HG02885 (cell line): Measurements from ENCODE around the gene SUGP1.
A peak's percentile ranks its signal among the peaks of the same experiment; 100 is the strongest.

Experiments
- ATAC-seq: cut with Tn5 transposase; IDR thresholded peaks from one replicate; pipeline ENCODE4 v1.9.1; 2021; ENCODE audit warnings: mild to moderate bottlenecking; ENCODE audit not compliant: unreplicated experiment, poor library complexity

Gene SUGP1

DNA sequence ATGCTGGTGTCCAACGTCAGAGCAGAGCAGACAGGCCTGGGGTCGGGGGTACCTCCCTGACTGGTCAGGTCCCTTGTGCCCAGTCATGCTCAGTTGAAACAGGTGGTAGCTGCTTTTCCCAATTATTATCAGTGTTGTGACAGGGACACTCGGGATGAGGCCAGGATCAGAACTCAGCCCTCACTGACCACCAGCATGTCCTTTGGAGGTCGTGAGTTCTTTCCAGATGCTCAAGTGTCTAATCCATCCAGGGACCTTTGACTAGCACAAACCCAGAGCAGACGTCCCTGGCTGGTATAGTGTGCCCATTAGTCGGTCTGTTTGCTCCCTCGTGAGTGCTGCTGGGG is 22.7 kb upstream of the SUGP1 start:
- no peak for ATAC-seq

DNA sequence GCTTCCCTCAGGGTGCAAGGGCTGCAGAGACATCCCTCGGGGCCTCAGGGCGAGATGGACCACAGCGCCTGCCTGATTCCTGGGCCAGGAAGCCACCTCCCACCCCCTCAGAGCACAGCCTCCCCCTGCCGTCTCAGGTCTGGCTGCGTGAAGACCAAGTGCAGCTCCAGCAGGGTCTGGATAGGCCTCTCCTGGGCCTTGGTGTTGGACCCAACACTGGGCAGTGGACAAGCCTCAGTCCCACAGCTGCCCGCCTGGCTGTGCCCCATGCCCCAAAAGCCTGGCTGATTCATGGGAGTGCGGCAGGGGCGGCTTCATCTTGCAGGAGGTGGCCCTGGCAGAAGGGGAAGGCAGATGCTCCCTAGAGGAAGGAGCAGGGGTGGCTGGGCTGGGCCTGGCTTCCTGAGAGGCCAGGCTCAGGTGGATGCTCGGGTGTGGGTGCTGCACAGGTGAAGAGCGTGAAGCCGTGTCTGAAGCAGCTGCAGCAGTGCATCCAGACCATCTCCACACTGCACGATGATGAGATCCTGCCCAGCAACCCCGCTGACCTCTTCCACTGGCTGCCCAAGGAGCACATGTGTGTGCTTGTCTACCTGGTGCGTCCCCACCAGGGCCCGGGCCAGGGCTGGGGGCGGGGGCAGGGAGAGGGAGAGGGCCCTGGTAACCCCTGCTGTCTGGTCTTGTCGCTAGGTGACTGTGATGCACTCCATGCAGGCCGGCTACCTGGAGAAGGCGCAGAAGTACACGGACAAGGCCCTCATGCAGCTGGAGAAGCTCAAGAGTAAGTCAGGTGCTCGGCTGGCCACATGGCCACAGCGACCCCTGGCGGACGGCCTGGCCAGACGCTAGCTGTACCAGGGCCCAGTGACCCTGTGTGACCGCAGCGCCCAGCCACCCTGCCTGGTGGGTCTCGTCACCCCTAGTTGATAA is 22.0 kb upstream of the SUGP1 start:
- no peak for ATAC-seq

GRCh38 chr19:19341026-19341425 is 20.7 kb upstream of the SUGP1 start:
- no peak for ATAC-seq

GRCh38 chr19:19338082-19338481 is 17.8 kb upstream of the SUGP1 start:
- no peak for ATAC-seq

GRCh38 chr19:19337120-19337519 is 16.8 kb upstream of the SUGP1 start:
- no peak for ATAC-seq

GRCh38 chr19:19336597-19336996 is 16.3 kb upstream of the SUGP1 start:
- no peak for ATAC-seq

DNA sequence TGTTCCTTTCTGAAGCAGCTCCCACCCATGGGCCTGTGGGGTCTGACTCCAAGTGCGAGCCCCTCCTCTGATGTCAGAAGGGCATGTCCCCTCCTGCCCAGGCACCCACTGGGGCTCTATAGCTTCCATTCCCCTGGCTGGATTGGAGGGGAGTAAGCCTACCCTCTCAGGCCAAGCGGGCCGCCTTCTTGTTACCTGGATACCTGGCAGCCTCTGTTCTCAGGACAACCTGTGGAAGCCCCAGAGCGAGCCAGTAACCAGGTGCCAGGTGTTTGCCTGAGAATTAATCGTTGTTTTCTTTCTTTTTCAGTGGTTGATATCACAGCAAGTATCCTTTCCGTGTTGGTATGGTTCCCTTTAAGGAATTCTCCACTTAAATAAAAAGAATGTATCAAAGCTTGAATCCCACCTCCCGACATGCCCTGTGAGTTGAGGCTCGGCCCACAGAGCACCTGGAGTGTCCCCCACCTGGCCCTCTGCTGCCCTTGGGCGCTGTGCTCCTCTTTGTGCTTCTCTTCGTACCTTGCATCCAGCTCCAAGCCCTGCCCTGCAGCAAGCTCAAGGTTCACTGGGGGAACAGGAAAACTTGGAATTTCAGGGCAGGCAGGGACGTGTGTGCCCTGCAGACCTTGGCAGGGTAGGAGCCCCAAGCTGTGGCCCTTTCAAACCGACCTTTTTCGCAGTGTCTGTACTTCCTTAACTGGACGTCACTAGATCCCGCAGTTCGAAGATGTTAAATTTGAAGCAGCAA is 15.3 kb upstream of the SUGP1 start:
- no peak for ATAC-seq

DNA sequence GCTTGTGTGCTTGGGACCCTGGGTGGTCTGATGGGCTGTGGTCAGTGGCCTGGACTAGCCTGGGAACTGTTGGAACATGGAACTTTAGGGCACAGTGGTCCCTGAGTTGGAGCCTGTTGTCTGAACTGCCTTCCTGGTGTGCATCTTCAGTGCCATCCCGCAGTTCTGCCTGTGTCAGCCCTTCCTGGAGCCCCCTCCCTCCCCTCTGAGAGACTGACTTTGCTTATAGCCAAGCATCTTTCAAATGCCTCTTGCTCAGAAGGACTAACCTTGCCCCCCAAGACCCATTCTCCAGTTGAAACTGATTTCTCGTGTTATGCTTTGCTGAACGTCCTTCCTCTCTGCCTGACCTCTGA is 14.7 kb upstream of the SUGP1 start:
- no peak for ATAC-seq

GRCh38 chr19:19334063-19334988 is 14.0 kb upstream of the SUGP1 start:
- ATAC-seq, result no peak

- ATAC-seq, result no peak
Observed at GRCh38 chr19:19329126-19329525, 8.8 kb upstream of the SUGP1 start.

DNA sequence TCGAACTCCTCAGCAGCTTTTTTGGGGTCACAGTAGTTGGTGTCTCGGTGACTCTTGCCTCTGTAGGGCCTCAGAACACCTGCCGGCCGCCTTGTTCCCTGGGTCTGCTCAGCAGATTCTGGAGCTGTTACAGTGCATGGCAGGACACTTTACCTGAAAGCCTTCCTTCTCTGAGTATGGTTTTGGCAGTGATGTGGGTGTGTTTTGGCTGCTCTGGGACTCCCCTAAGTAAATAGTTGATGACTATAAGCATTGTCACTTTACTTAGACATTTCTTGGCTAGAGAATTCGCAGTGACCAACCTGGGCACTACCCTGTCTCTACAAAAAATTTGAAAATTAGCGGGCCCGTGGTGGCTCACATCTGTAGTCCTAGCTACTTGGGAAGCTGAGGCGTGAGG is 7.4 kb upstream of the SUGP1 start:
- no peak for ATAC-seq

- no peak for ATAC-seq
Observed at GRCh38 chr19:19324059-19324770, 3.9 kb upstream of the SUGP1 start.

GRCh38 chr19:19321141-19321577 is 850 bp upstream of the SUGP1 start:
- no peak for ATAC-seq

- ATAC-seq, result peak; percentile 8
Observed at GRCh38 chr19:19319732-19320360, 463 bp downstream of the SUGP1 start.

DNA sequence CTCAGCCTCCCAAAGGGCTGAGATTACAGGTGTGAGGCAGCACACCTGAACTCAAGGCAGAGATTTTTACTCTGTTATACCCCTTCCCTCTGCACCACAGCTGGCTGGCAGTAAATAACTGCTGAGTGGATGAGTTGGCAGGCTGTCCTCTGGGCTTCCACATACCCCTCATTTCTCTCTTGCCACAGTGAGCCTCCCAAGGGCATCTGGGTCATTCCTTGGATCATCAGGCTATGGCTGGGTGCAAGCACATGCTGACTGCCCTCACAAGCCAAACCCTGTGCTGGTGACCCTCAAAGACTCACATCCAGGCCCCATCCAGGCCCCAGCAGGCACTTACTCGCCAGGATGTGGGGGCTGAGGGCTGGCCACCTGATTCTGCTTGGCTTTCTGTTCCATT is 4.2 kb downstream of the SUGP1 start:
- no peak for ATAC-seq

GRCh38 chr19:19315444-19315843 is 4.9 kb downstream of the SUGP1 start:
- no peak for ATAC-seq

DNA sequence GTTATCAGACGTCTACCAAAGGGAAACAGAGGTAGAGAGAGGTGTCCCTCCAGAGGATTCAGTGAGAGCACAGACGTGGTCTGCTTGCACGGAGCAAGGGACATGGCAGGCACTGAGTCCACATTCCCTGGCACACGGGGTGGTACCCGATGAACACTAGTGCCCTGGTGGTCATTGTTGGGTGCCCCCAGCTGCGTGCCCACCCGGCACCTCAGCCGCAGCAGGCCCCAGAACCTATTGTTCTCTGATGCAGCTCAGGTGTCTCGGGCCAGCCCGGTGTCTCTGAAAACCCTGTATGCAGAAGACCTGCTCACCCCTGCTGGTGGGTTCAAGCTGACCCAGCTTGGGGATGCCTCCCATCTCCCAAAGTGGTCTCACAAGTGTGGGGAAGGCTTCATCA is 11.9 kb downstream of the SUGP1 start:
- no peak for ATAC-seq

DNA sequence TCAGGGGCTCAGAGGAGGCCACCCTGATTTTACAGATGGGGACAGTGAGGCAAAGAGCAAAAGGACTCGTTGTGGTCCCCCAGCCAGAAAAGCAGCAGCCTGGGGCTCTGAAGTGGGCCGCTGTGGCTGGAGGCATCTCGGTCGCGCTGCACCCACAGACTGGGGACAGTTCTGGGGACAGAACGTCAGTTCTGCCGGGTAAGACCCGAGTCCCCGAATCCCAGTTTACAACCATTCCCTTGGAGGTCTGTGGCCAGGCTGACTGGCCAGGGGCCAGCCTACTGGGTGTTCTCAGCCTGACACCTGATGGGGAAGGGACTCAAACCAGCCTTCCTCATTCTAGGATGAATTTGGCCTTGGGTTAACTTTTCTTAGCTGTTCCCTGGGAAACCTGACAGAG is 14.1 kb downstream of the SUGP1 start:
- ATAC-seq, result no peak

DNA sequence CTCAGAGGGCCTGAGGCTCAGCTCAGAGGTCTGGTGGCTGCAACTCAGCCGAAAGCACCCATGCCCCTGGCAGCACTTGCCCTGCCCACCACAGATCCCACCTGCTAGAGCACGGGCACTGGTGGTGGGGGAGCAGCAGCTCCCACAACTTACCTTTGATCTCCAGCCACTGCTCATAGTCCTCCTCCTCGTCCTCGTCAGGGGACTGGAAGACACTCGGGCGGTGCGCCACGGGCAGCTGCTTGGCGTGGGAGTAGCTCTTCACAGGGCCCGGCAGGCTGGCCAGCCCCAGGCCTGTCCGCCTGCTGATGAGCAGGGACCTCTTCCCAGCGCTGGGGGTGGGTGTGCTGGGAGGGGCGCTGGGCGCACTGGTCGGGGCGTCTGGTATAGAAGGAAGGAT is 14.6 kb downstream of the SUGP1 start:
- no peak for ATAC-seq

DNA sequence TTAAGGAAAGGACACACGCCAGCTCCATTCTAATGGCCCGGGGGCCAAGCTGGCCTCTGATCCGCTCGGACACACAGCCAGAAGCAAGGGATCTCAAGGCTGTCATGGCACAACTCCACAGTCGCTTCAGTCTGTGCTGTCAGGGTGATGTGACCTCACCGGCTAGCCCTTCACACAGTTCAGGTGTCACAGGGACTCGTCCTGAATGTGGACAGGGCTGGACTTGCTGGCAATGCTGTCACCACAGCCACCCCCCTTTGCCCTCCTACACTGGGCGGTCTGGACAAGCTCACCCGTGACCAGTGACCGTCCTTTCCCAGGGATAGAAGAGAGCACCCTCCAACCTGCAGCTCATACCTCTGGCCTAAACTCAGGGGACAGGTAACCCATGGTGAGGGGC is 15.2 kb downstream of the SUGP1 start:
- no peak for ATAC-seq
